HCT116 (cell line): Measurements from ENCODE around the gene HIVEP3. TPM values are rescaled to one million over a fixed set of nuclear protein-coding genes. Genes with fewer than 3 reads are reported as not detected.

Source experiments
- ATAC-seq: fragments of 200-7000 bp; cut with Tn5 transposase; 2 replicates; pipeline ENCODE4 v1.9.1; 2020; ENCODE audit warnings: mild to moderate bottlenecking, moderate library complexity
- BruUV-seq: library from RNA; stranded (reverse); fragments of 400-500 nt; replicated peaks from 2 replicates; lab custom pipeline; 2021; lab: Mats Ljungman, UMichigan
- CTCF ChIA-PET: fragments of 300-600 bp; sonication (Branson Sonifier 250); formaldehyde crosslinking; loops from one replicate; lab custom pipeline; 2021; ENCODE audit warnings: antibody characterized with exemption; lab: Charles Lee
- POLR2A ChIA-PET: fragments of 300-600, 350-600 bp; sonication (Branson Sonifier 250); formaldehyde crosslinking; loops from one replicate; lab custom pipeline; 2021; ENCODE audit warnings: antibody characterized with exemption; lab: Charles Lee
- RAD21 ChIA-PET, 2 experiments: fragments of 300-600 bp; sonication (Branson Sonifier 250); formaldehyde crosslinking; loops; one replicate each; lab custom pipeline; 2023; ENCODE audit warnings: low total read pairs in 2 of 2; ENCODE audit not compliant: uncharacterized antibody in 2 of 2, unreplicated experiment in 2 of 2, low non-redundant PET in 1 of 2; lab: Charles Lee
- DNase-seq: peaks from one replicate; pipeline ENCODE4 v3.0.0-alpha.2; 2010; ENCODE audit warnings: low read depth, low spot score
- H2AFZ ChIP-seq: fragments of 200-600 bp; shearing (Covaris generic), sonication (generic); 2 replicates; pipeline ENCODE4 v1.6.1; 2017; ENCODE audit warnings: low read depth, mixed run types, mixed read lengths, antibody characterized with exemption, low read length; ENCODE audit not compliant: poor library complexity, severe bottlenecking
- H3K27ac ChIP-seq: 2 replicates; pipeline ENCODE4 v1.5.1; 2012; ENCODE audit warnings: low read depth, low read length
- H3K27me3 ChIP-seq: fragments of 200-600 bp; sonication (generic); 2 replicates; pipeline ENCODE4 v1.6.1; 2016; ENCODE audit warnings: mixed run types, low read length, mixed read lengths; ENCODE audit not compliant: insufficient read depth
- H3K36me3 ChIP-seq, 2 experiments: fragments of 200-500 bp in 1 of 2; fragments of 200-600 bp in 1 of 2; sonication (Bioruptor generic) in 1 of 2; sonication (generic) in 1 of 2; 2 replicates each; pipeline versions ENCODE4 v1.5.1 to v1.6.1; 2014 to 2016; ENCODE audit warnings: low read length in 2 of 2, inconsistent platforms in 1 of 2, mixed read lengths in 1 of 2, mixed run types in 1 of 2; ENCODE audit not compliant: insufficient read depth in 2 of 2, control insufficient read depth in 1 of 2
- H3K4me1 ChIP-seq, 2 experiments: fragments of 200-600 bp in 1 of 2; sonication (generic) in 1 of 2; 2 replicates each; pipeline versions ENCODE4 v1.5.1 to v1.6.1; 2012 to 2017; ENCODE audit warnings: low read length in 2 of 2, inconsistent platforms in 1 of 2, mild to moderate bottlenecking in 1 of 2, mixed read lengths in 1 of 2, mixed run types in 1 of 2, moderate library complexity in 1 of 2; ENCODE audit not compliant: insufficient read depth in 2 of 2, control insufficient read depth in 1 of 2
- H3K4me2 ChIP-seq: fragments of 200-600 bp; sonication (generic); 2 replicates; pipeline ENCODE4 v1.6.1; 2017; ENCODE audit warnings: mixed run types, low read length, mixed read lengths
- H3K4me3 ChIP-seq, 2 experiments: fragments of 200-600 bp in 1 of 2; sonication (generic) in 1 of 2; replicated peaks in 1 of 2; 2 replicates each; pipeline ENCODE4 v1.5.1; 2011 to 2016; ENCODE audit warnings: low read length in 2 of 2, control low read depth in 1 of 2, low read depth in 1 of 2, mild to moderate bottlenecking in 1 of 2, mixed read lengths in 1 of 2, mixed run types in 1 of 2
- H3K79me2 ChIP-seq: fragments of 200-600 bp; sonication (generic); 2 replicates; pipeline ENCODE4 v1.6.1; 2017; ENCODE audit warnings: mild to moderate bottlenecking, mixed run types, low read length, moderate library complexity, mixed read lengths; ENCODE audit not compliant: insufficient read depth
- H3K9ac ChIP-seq: fragments of 200-600 bp; sonication (generic); 2 replicates; pipeline ENCODE4 v1.6.1; 2016; ENCODE audit warnings: low read length, mixed read lengths
- H3K9me2 ChIP-seq: fragments of 200-600 bp; sonication (generic), shearing (Covaris generic); 2 replicates; pipeline ENCODE4 v1.6.1; 2017; ENCODE audit warnings: mixed run types, mild to moderate bottlenecking, moderate library complexity; ENCODE audit not compliant: insufficient read depth
- H3K9me3 ChIP-seq, 2 experiments: fragments of 200-500 bp in 1 of 2; fragments of 200-600 bp in 1 of 2; sonication (Bioruptor generic) in 1 of 2; sonication (generic) in 1 of 2; 2 replicates each; pipeline ENCODE4 v1.6.1; 2014 to 2017; ENCODE audit warnings: low read length in 2 of 2, mixed read lengths in 2 of 2, inconsistent platforms in 1 of 2, low read depth in 1 of 2, mild to moderate bottlenecking in 1 of 2, mixed run types in 1 of 2, moderate library complexity in 1 of 2; ENCODE audit not compliant: control insufficient read depth in 1 of 2, insufficient read depth in 1 of 2
- H4K20me1 ChIP-seq: fragments of 200-600 bp; sonication (generic), shearing (Covaris generic); 2 replicates; pipeline ENCODE4 v1.6.1; 2017; ENCODE audit warnings: mixed run types, mild to moderate bottlenecking, moderate library complexity; ENCODE audit not compliant: insufficient read depth
- CEBPB ChIP-seq: IDR thresholded peaks from 2 replicates; pipeline ENCODE4 v1.6.1; 2012; ENCODE audit warnings: low read depth
- ELF1 ChIP-seq: IDR thresholded peaks from 2 replicates; pipeline ENCODE4 v1.6.1; 2012; ENCODE audit warnings: low read depth, borderline replicate concordance
- EZH2 ChIP-seq: fragments of 200-600 bp; sonication (generic); IDR thresholded peaks from 2 replicates; pipeline ENCODE4 v1.6.1; 2017; ENCODE audit warnings: antibody characterized with exemption, mixed run types
- EZH2phosphoT487 ChIP-seq: fragments of 200-600 bp; IDR thresholded peaks from 2 replicates; pipeline ENCODE4 v1.6.1; 2018; ENCODE audit warnings: antibody characterized with exemption, borderline replicate concordance
- FOSL1 ChIP-seq: IDR thresholded peaks from 2 replicates; pipeline ENCODE4 v1.6.1; 2012; ENCODE audit warnings: low read depth
- JUND ChIP-seq: IDR thresholded peaks from 2 replicates; pipeline ENCODE4 v1.6.1; 2012
- POLR2A ChIP-seq: IDR thresholded peaks from 2 replicates; pipeline ENCODE4 v1.7.0; 2011; ENCODE audit warnings: borderline replicate concordance; ENCODE audit not compliant: insufficient read depth, insufficient read length; ENCODE audit errors: extremely low read depth
- POLR2AphosphoS5 ChIP-seq: IDR thresholded peaks from 2 replicates; pipeline ENCODE4 v1.6.1; 2011; ENCODE audit warnings: mild to moderate bottlenecking, low read depth, low read length, moderate library complexity
- RAD21 ChIP-seq: IDR thresholded peaks from 2 replicates; pipeline ENCODE4 v1.6.1; 2012; ENCODE audit warnings: low read depth, mild to moderate bottlenecking
- REST ChIP-seq: IDR thresholded peaks from 2 replicates; pipeline ENCODE4 v1.6.1; 2012; ENCODE audit warnings: low read depth
- SIN3A ChIP-seq: IDR thresholded peaks from 2 replicates; pipeline ENCODE4 v1.6.1; 2012; ENCODE audit warnings: low read depth
- SP1 ChIP-seq: IDR thresholded peaks from 2 replicates; pipeline ENCODE4 v1.6.1; 2012; ENCODE audit warnings: low read depth
- SRF ChIP-seq: IDR thresholded peaks from 2 replicates; pipeline ENCODE4 v1.6.1; 2012; ENCODE audit warnings: low read depth
- TCF7L2 ChIP-seq: IDR thresholded peaks from 2 replicates; pipeline ENCODE4 v1.7.0; 2011; ENCODE audit warnings: borderline replicate concordance, inconsistent platforms; ENCODE audit not compliant: insufficient read depth, insufficient read length; ENCODE audit errors: extremely low read depth
- YY1 ChIP-seq: IDR thresholded peaks from 2 replicates; pipeline ENCODE4 v1.6.1; 2011; ENCODE audit warnings: low read length, low read depth, moderate library complexity, mild to moderate bottlenecking; ENCODE audit not compliant: insufficient replicate concordance; ENCODE audit errors: extremely low read depth
- ZBTB33 ChIP-seq: IDR thresholded peaks from 2 replicates; pipeline ENCODE4 v1.6.1; 2011; ENCODE audit warnings: mild to moderate bottlenecking, low read length, moderate library complexity; ENCODE audit not compliant: insufficient replicate concordance; ENCODE audit errors: extremely low read depth
- ZFX ChIP-seq: fragments of 450-650 bp; IDR thresholded peaks from 2 replicates; pipeline ENCODE4 v1.6.1; 2017
- ZNF274 ChIP-seq: fragments of 200-500 bp; sonication (Bioruptor generic); IDR thresholded peaks from 2 replicates; pipeline ENCODE4 v1.6.1; 2014; ENCODE audit warnings: mild to moderate bottlenecking, low read depth, low read length, inconsistent platforms
- intact Hi-C: fragments of 100-400 bp; cut with micrococcal nuclease; formaldehyde crosslinking; loops from 2 replicates; pipeline ENCODE4 v1.10.0; 2022
- total RNA-seq: library from RNA; stranded (reverse); gene quantifications from one replicate; pipeline ENCODE4 v1.2.1, GENCODE V29; 2021; ENCODE audit not compliant: unreplicated experiment
- TF ChIP-seq, protein P1 (sequence below), 3 experiments: fragments of 200-600 bp in 1 of 3; sonication (generic) in 1 of 3; IDR thresholded peaks in 2 of 3; conservative IDR thresholded peaks in 1 of 3; 2 replicates each; pipeline ENCODE4 v1.5.1; 2012 to 2017; ENCODE audit warnings: low read depth in 2 of 3, low read length in 2 of 3, antibody characterized with exemption in 1 of 3, borderline replicate concordance in 1 of 3, control low read depth in 1 of 3, mild to moderate bottlenecking in 1 of 3, mixed read lengths in 1 of 3, mixed run types in 1 of 3, moderate library complexity in 1 of 3; ENCODE audit not compliant: insufficient read depth in 1 of 3

The HIVEP3 gene
- total RNA-seq, 1 experiment from 2014 or later, result 7.1 TPM

GRCh38 chr1:41534181-41535076, 384.3 kb downstream of the HIVEP3 start:
- H2AFZ ChIP-seq, result no peak overlapping the region
- no peaks in the 10 kb centered on the region for H3K36me3 ChIP-seq
- H3K27me3 ChIP-seq, result no peaks in the 10 kb centered on the region
- no peak overlapping the region for H3K9ac ChIP-seq
- POLR2A ChIA-PET, result no interaction called here
- intact Hi-C loops, result no loop called here
- DNase-seq, result no peak
- no peak overlapping the region for H3K4me3 ChIP-seq
- no TSS peak for BruUV-seq
- CTCF ChIA-PET, result no interaction called here
- no peaks in the 10 kb centered on the region for H3K9me3 ChIP-seq
- TF ChIP-seq SP1 (no peak), ELF1 (no peak), REST (no peak), YY1 (no peak), FOSL1 (no peak), TCF7L2 (no peak), RAD21 (no peak), SIN3A (no peak), ZNF274 (no peak), CEBPB (no peak), EZH2 (no peak), POLR2A (no peak), POLR2AphosphoS5 (no peak), ZFX (no peak), EZH2phosphoT487 (no peak), SRF (no peak), JUND (no peak), ZBTB33 (no peak)
- TF ChIP-seq, protein P1, sequence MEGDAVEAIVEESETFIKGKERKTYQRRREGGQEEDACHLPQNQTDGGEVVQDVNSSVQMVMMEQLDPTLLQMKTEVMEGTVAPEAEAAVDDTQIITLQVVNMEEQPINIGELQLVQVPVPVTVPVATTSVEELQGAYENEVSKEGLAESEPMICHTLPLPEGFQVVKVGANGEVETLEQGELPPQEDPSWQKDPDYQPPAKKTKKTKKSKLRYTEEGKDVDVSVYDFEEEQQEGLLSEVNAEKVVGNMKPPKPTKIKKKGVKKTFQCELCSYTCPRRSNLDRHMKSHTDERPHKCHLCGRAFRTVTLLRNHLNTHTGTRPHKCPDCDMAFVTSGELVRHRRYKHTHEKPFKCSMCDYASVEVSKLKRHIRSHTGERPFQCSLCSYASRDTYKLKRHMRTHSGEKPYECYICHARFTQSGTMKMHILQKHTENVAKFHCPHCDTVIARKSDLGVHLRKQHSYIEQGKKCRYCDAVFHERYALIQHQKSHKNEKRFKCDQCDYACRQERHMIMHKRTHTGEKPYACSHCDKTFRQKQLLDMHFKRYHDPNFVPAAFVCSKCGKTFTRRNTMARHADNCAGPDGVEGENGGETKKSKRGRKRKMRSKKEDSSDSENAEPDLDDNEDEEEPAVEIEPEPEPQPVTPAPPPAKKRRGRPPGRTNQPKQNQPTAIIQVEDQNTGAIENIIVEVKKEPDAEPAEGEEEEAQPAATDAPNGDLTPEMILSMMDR (IDR thresholded peaks at IDR 0.05 in 2 of 3, conservative IDR thresholded peaks at IDR 0.05 in 1 of 3; ENCODE audit: borderline replicate concordance in 1 of 3, insufficient read depth in 1 of 3, low read depth in 2 of 3, low read length in 2 of 3), result no peak
- TF ChIP-seq, all 23 proteins: peak for 0
- H3K4me2 ChIP-seq, result no peak overlapping the region
- H3K9me2 ChIP-seq, result no peaks in the 10 kb centered on the region
- RAD21 ChIA-PET, result no interaction called here
- H3K27ac ChIP-seq, result no peak overlapping the region
- no peaks in the 10 kb centered on the region for H3K79me2 ChIP-seq
- ATAC-seq, result no peak
- no peaks in the 10 kb centered on the region for H4K20me1 ChIP-seq
- H3K4me1 ChIP-seq, result no peaks in the 10 kb centered on the region; a peak in 1 of 4 replicates
